ENCODE results near the gene LCN2.
A peak's percentile ranks its signal among the peaks of the same experiment; 100 is the strongest.

Gene LCN2

GRCh38 chr9:128115187-128116103 is 33.8 kb upstream of the LCN2 start:
- peak in 1 of 5 experiments; percentile 34 for DNase-seq

DNA sequence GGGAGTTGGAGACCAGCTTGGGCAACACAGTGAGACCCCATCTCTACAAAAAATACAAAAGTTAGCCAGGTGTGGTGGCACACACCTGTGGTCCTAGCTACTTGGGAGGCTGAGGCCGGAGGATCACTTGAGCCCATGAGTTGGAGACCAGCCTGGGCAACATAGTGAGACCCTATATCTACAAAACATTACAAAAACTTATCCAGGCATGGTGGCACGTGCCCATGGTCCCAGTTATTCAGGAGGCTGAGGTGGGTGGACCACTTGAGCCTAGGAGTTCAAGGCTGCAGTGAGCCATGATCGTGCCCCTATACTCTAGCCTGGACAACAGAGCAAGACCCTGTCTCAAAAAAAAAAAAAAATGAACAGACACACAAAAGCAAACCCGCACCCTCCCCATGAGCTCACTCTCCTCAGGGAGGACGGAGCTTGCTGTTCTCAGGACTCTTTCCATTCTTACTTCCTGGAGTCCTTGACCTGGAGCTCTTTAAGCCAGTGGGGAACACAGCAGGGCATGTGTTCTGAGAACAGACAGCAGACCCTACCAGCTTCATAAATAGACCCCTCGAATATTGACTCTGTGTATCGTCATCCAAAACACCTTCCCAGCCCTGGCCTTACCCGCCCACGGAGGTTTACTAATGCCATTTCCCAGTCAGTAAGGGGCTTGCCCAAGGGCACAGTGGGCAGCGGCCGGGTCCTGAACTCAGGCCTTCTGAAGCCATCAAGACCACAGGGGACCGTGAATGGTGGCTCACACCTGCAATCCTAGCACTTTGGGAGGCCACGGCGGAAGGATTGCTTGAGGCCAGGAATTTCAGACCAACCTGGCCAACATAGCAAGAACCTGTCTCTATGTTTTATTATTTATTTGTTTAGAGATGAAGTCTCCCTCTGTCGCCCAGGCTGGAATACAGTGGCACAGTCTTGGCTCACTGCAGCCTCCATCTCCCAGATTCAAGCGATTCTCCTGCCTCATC is 32.9 kb upstream of the LCN2 start:
- no peak for DNase-seq

GRCh38 chr9:128117613-128118471 is 31.4 kb upstream of the LCN2 start:
- DNase-seq: peak; percentile 80 to 99 (median 93)

- DNase-seq: no peak
Observed at GRCh38 chr9:128118472-128118857, 30.8 kb upstream of the LCN2 start.

DNA sequence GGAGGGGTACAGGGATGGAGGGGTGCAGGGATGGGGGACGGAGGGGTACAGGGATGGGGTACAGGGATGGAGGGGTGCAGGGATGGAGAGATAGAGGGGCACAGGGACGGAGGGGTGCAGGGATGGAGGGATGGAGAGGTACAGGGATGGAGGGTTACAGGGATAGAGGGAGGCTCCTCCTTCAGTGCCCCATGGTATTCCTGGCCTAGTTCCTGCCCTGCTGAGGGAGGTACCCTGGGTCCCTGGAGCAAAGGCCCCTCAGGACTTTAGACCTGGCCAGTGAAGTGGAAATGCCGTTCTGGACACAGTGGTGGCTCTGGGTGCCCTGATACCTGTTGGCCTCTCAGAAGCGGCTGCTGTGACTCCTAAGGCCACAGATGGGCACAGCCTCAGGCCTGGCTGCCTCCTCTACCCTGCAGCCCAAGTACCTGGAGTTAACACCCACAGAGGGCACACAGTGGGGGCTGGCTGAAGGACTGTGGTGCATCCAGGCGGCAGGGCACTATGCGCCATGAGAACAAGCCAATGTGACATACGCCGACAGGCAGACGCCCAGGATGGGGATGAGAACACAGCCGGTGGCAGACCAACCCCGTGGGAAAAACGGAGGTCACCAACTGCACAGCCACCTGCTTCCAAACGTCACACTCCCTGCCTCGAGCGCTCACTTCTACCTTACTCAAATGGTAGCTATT is 30.1 kb upstream of the LCN2 start:
- no peak for DNase-seq

GRCh38 chr9:128120061-128120740 is 29.1 kb upstream of the LCN2 start:
- no peak for DNase-seq

DNA sequence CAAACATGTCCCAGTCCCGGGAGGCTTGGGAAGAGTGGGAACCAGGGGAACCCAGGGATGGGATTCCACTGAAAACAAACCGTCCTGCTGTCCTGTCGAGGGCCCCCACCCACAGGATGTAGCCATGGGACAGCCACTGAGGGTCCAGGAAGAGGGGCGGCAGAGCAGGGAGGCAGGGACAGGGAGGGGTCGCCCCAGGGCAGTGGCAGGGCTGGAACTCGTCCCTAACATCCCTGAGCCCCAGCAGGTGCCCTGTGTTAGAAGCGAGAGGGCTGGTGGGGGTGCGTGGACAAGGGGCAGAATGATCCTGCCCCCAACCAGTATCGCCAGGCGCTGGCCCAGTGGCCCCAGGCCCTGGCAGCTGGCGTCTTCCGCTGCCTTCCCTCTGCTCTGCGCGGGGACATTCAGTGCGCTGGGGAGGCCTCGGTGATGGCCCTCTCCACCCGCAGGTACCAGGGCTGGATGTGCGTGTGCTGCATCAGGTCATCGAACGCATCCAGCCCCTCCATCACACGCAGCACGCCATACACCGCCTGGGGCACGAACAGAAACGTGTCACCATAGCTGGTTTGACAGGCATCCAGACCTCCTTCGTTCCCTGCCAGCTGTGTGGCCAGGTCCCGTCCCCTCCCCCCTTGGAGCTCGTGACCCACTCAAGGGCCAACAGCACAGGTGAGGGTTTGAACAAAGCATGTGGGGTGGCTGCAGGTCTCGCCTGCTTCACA is 28.4 kb upstream of the LCN2 start:
- no peak for DNase-seq

GRCh38 chr9:128121466-128121810 is 27.8 kb upstream of the LCN2 start:
- DNase-seq: no peak

GRCh38 chr9:128121924-128122808 is 27.1 kb upstream of the LCN2 start:
- DNase-seq: no peak

- no peak for DNase-seq
Observed at GRCh38 chr9:128122809-128123175, 26.5 kb upstream of the LCN2 start.

DNA sequence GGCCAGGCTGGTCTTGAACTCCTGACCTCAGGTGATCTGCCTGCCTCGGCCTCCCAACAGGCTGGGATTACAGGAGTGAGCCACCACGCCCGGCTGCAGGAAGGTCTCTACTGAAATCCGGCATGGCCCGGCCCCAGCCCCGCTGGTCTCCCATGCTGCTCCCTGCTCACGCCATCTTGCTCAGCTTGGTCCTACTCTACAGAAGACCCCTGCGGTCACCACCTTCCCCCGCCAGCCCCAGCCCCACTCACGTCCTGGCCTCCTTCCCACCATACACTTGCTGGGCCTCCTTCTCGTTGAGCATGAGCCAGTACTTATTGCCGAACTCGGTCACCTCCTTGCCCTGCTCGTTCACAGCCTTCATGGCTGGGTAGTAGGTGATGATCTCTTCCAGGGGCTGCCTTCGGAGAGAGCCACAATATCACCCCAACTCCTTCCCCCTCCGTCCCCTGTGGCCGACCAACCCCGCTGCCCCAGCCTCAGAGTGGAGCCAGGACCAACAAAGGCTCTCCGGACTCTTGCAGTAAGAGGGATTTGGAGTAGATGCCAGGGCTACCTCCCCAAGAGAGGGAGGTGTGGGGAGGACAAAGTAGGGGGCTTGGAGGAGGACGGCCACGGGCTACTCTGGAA is 25.7 kb upstream of the LCN2 start:
- DNase-seq: no peak

- no peak for DNase-seq
Observed at GRCh38 chr9:128124451-128124850, 24.8 kb upstream of the LCN2 start.

DNA sequence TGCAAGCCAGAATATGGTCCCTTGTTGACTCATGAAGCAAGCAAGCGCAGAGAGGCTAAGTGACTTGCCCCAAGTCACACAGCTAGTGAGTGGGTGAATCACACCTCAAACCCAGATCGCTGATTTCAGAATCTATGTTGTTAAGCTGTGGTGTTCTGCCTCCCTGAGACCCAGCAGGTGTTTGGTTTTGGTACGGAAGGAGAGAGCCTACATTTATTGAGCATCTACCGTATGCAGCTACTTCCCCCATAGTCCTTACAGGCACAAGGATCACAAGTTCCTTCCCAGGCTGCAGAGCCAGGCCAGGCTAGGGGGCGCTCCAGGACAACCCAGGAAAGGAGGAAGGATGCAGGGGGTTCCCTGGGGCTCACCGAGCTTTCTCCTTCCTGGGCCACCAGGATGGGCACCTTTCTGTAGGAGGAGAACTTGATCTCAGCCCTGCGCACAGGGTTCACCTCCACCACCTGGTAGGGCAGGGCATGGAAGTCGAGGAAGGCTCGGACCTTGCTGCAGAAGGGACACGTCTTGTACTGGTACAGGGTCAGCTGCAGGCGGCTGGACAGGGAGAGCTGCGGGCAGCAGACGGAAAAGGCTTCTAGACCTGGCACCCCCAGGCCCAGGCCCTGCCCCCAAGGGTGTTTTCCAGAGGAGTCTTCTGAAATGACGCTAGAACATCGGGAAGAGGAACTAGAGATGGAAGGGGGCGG is 24.2 kb upstream of the LCN2 start:
- DNase-seq: peak in 2 of 5 experiments; percentile 6 to 35

DNA sequence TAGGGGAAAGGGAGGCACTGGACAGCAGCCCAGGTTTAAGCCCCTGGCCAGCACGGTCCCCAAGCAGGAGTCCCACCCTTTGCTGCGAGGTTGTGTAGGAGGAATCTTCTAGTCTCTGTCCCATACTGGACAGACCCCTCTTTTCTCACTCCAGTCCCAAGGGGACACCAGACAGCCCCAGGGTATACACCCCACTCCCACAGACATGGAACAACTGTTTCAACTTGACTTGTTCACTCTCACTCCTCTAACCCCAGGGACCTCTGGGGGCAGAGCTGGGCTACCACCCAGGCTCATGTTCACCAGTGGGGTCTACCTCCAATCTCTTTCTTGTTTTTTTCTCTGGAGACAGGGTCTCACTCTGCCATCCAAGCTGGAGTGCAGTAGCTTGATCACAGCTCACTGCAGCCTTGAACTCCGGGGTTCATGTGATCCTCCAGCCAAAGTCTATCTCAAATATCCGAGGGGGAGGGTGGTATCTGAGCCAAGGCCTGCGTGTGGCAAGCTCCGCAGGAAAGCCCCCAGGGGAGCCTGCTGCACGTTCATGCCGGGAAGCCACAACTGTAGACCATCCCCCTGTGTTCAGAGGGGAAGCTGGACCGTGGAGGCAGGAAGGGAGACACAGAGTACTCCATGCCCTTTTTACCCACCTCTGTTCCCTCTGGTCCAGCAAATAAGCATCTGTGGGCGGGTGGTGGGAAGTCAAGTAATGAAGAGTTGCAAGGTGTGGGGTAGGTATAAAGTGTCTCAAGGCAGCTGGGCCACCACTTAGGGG is 23.5 kb upstream of the LCN2 start:
- no peak for DNase-seq

DNA sequence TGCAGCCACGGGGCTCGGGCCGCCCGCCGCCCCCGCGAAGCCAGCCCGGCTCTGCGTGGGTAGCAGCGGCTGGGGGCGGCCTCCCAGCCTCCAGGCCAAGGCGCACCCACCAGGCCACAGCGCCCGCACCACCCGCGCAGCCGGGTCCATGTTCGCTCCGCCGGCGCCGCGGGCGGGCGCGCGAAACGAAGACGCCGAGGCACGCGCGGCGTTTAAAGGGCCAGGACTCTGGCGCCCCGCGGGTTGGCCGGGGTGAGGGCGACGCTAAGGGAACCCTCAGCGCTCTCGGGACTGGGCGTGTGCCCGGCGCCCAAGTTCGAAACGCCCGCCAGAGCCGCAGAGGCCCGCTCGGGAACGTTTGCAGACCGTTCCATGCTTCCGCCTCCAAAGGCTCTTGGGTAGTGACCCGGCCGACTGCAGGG is 21.7 kb upstream of the LCN2 start, which contains the start of gene PTGES2:
Gene PTGES2 (minus strand): TSS at position 162 of the 422 bp plus-strand sequence. CDS start 12 bp downstream, at position 150.
- DNase-seq: peak; percentile 68 to 92 (median 77)

GRCh38 chr9:128127990-128128835 is 21.0 kb upstream of the LCN2 start:
- DNase-seq: peak; percentile 67 to 96 (median 78)

Data from T-helper 2 cell (primary cell).